GM12873 (cell line): ENCODE data around the gene ANO3.

Source experiments
- CTCF ChIP-seq: IDR thresholded peaks from 2 replicates; pipeline ENCODE4 v1.5.1; 2012; ENCODE audit warnings: low read depth, mild to moderate bottlenecking, moderate library complexity, low read length, control low read depth; ENCODE audit not compliant: insufficient read depth; ENCODE audit errors: missing control alignments

ANO3 gene

GRCh38 chr11:26424255-26424654 lies 92.3 kb downstream of the ANO3 start:
- TF ChIP-seq CTCF, result no peak

GRCh38 chr11:26439854-26440253 lies 107.9 kb downstream of the ANO3 start:
- no peak for TF ChIP-seq CTCF

- no peak for TF ChIP-seq CTCF
These were observed 110.2 kb downstream of the ANO3 start for GRCh38 chr11:26442131-26442530.

GRCh38 chr11:26443617-26444016 lies 111.7 kb downstream of the ANO3 start:
- no peak for TF ChIP-seq CTCF

- TF ChIP-seq CTCF, result no peak
These were observed 125.7 kb downstream of the ANO3 start for GRCh38 chr11:26457636-26458035.

GRCh38 chr11:26465274-26465673 lies 133.3 kb downstream of the ANO3 start:
- no peak for TF ChIP-seq CTCF

- TF ChIP-seq CTCF, result no peak
These were observed 135.6 kb downstream of the ANO3 start for GRCh38 chr11:26467506-26467905.

- no peak for TF ChIP-seq CTCF
These were observed 139.1 kb downstream of the ANO3 start for GRCh38 chr11:26470992-26471391.
